Measurements from ENCODE around the gene HS6ST1.

- TF ChIP-seq POLR2AphosphoS5 (IDR thresholded peaks at IDR 0.05), result no peak
- no peak for TF ChIP-seq CTCF (IDR thresholded peaks at IDR 0.05)
- no peak for TF ChIP-seq POLR2A (IDR thresholded peaks at IDR 0.05)
- no peak for TF ChIP-seq EP300 (IDR thresholded peaks at IDR 0.05)
Observed at GRCh38 chr2:128326346-128326745, 7.7 kb upstream of the HS6ST1 start.
